HL-60 (cell line): ENCODE data around the gene HIPK2.

Experiments
- DNase-seq, 2 experiments: peaks; one replicate each; pipeline ENCODE4 v3.0.0-alpha.2; 2010 to 2020; ENCODE audit warnings: low read depth in 1 of 2, low spot score in 1 of 2
- H3K27ac ChIP-seq: fragments of 250-450 bp; sonication (Bioruptor Pico); replicated peaks from 2 replicates; pipeline ENCODE4 v1.5.1; 2020; ENCODE audit warnings: mild to moderate bottlenecking, moderate library complexity
- H3K27me3 ChIP-seq: fragments of 250-450 bp; sonication (Bioruptor Pico); 2 replicates; pipeline ENCODE4 v1.5.1; 2021; ENCODE audit warnings: mild to moderate bottlenecking, moderate library complexity; ENCODE audit not compliant: insufficient read depth, poor library complexity, severe bottlenecking
- H3K4me3 ChIP-seq: replicated peaks from 2 replicates; pipeline ENCODE4 v1.5.1; 2011; ENCODE audit warnings: mild to moderate bottlenecking, control low read depth, low read length; ENCODE audit not compliant: insufficient read depth
- CTCF ChIP-seq: IDR thresholded peaks from one replicate; pipeline ENCODE4 v1.5.1; 2011; ENCODE audit warnings: low read length, control low read depth, inconsistent platforms; ENCODE audit not compliant: insufficient read depth
- GABPA ChIP-seq: IDR thresholded peaks from 2 replicates; pipeline ENCODE4 v1.6.1; 2012; ENCODE audit warnings: low read depth
- POLR2AphosphoS5 ChIP-seq: IDR thresholded peaks from 2 replicates; pipeline ENCODE4 v1.6.1; 2012; ENCODE audit warnings: low read depth
- REST ChIP-seq: IDR thresholded peaks from 2 replicates; pipeline ENCODE4 v1.6.1; 2012; ENCODE audit warnings: low read depth; ENCODE audit not compliant: insufficient replicate concordance
- SPI1 ChIP-seq: IDR thresholded peaks from 2 replicates; pipeline ENCODE4 v1.6.1; 2012; ENCODE audit warnings: low read depth, mild to moderate bottlenecking, borderline replicate concordance

Gene HIPK2

GRCh38 chr7:139526578-139527544, 250.9 kb downstream of the HIPK2 start:
- no peak for DNase-seq
- TF ChIP-seq SPI1 (no peak), REST (no peak)
- no peak overlapping the region for H3K27ac ChIP-seq

GRCh38 chr7:139525750-139526149, 252.0 kb downstream of the HIPK2 start:
- Histone ChIP-seq H3K27me3 (peaks cover 21% of the 10 kb centered on the region), H3K4me3 (no peak overlapping the region), H3K27ac (no peak overlapping the region)
- TF ChIP-seq POLR2AphosphoS5 (no peak), SPI1 (no peak), CTCF (no peak), REST (no peak), GABPA (no peak)
- no peak for DNase-seq

More at GRCh38 chr7:139526578-139527544, 250.9 kb downstream of the HIPK2 start:
- Histone ChIP-seq H3K27me3 (peaks cover 21% of the 10 kb centered on the region), H3K4me3 (no peak overlapping the region)

GRCh38 chr7:139525239-139525638, 252.6 kb downstream of the HIPK2 start:
- no peak for TF ChIP-seq CTCF
- H3K27me3 ChIP-seq = peaks cover 21% of the 10 kb centered on the region
- no peak for DNase-seq
- H3K27ac ChIP-seq = no peak overlapping the region
- H3K4me3 ChIP-seq = no peak overlapping the region

GRCh38 chr7:139523968-139524815, 253.6 kb downstream of the HIPK2 start:
- TF ChIP-seq SPI1 (no peak), POLR2AphosphoS5 (no peak), REST (no peak), GABPA (no peak), CTCF (no peak)
- Histone ChIP-seq H3K4me3 (no peak overlapping the region), H3K27me3 (peaks cover 21% of the 10 kb centered on the region), H3K27ac (no peak overlapping the region)
- no peak for DNase-seq
